Activated CD8-positive, alpha-beta T cell treated with anti-CD3 and anti-CD28 coated beads for 36 hours (primary cell): ENCODE data around the gene HERC4. TPM values are rescaled to one million over a fixed set of nuclear protein-coding genes. Genes with fewer than 3 reads are reported as not detected.

ENCODE experiments used
- ATAC-seq: fragments of 200-7000 bp; cut with Tn5 transposase; one replicate; pipeline ENCODE4 v1.10.0; 2021; ENCODE audit warnings: mild to moderate bottlenecking, moderate library complexity
- CTCF ChIA-PET: fragments of 350-600 bp; sonication (Branson Sonifier 250); formaldehyde crosslinking; loops from one replicate; lab custom pipeline; 2021; ENCODE audit warnings: antibody characterized with exemption; lab: Charles Lee
- POLR2A ChIA-PET: fragments of 350-600 bp; sonication (Branson Sonifier 250); formaldehyde crosslinking; loops from one replicate; lab custom pipeline; 2021; ENCODE audit warnings: antibody characterized with exemption; lab: Charles Lee
- DNase-seq: peaks from one replicate; pipeline ENCODE4 v3.0.0-alpha.2; 2020
- H3K27ac Mint-ChIP-seq: one replicate; pipeline ENCODE4 v1.8.0; 2021; ENCODE audit warnings: mild to moderate bottlenecking, mixed read lengths
- H3K27me3 Mint-ChIP-seq: one replicate; pipeline ENCODE4 v1.8.0; 2021; ENCODE audit warnings: mixed read lengths
- H3K36me3 Mint-ChIP-seq: one replicate; pipeline ENCODE4 v1.8.0; 2021; ENCODE audit warnings: low read depth, mixed read lengths
- H3K4me1 Mint-ChIP-seq: one replicate; pipeline ENCODE4 v1.8.0; 2021; ENCODE audit warnings: low read depth, mixed read lengths
- H3K4me3 Mint-ChIP-seq: one replicate; pipeline ENCODE4 v1.8.0; 2021; ENCODE audit warnings: mild to moderate bottlenecking, moderate library complexity, mixed read lengths
- H3K9me3 Mint-ChIP-seq: one replicate; pipeline ENCODE4 v1.8.0; 2021; ENCODE audit warnings: mixed read lengths
- CTCF ChIP-seq: fragments of 200-600 bp; IDR thresholded peaks from one replicate; pipeline ENCODE4 v1.8.0; 2022; ENCODE audit warnings: antibody characterized with exemption, mild to moderate bottlenecking
- intact Hi-C: fragments of 100-400 bp; cut with micrococcal nuclease; formaldehyde crosslinking; loops from one replicate; pipeline ENCODE4 v1.10.0; 2022
- total RNA-seq, 2 experiments: library from RNA; stranded (reverse); gene quantifications; one replicate each; pipeline ENCODE4 v1.2.3, GENCODE V29; 2021

Gene HERC4
- total RNA-seq, 2 experiments from 2014 or later = 59.3 to 59.6 TPM

GRCh38 chr10:68103901-68104300 is 28.8 kb upstream of the HERC4 start:
- Mint-ChIP-seq H3K36me3 (no peaks in the 10 kb centered on the region), H3K4me1 (no peaks in the 10 kb centered on the region), H3K9me3 (no peaks in the 10 kb centered on the region), H3K27ac (no peak overlapping the region), H3K4me3 (no peak overlapping the region), H3K27me3 (no peaks in the 10 kb centered on the region)
- no peak for TF ChIP-seq CTCF
- DNase-seq (no peak), ATAC-seq (no peak)
- CTCF ChIA-PET = no interaction called here
- intact Hi-C loops = no loop called here
- POLR2A ChIA-PET = interaction anchor here (1.3 kb wide), 1 partner anchor 28 kb away, joined by 3 read pairs; no protein-coding TSS in a partner anchor

GRCh38 chr10:68103261-68103878 is 28.3 kb upstream of the HERC4 start:
- no peaks in the 10 kb centered on the region for H3K36me3 Mint-ChIP-seq
- ATAC-seq (no peak), DNase-seq (no peak)
- ChIA-PET CTCF (interaction anchor here (0.9 kb wide), 1 partner anchor 54 kb away, joined by 3 read pairs; no protein-coding TSS in a partner anchor), POLR2A (interaction anchor here (1.3 kb wide), 1 partner anchor 28 kb away, joined by 3 read pairs; no protein-coding TSS in a partner anchor)
- no peaks in the 10 kb centered on the region for H3K9me3 Mint-ChIP-seq
- no peak for TF ChIP-seq CTCF
- H3K4me3 Mint-ChIP-seq = no peak overlapping the region
- no peaks in the 10 kb centered on the region for H3K4me1 Mint-ChIP-seq
- intact Hi-C loops = no loop called here
- no peaks in the 10 kb centered on the region for H3K27me3 Mint-ChIP-seq
- H3K27ac Mint-ChIP-seq = no peak overlapping the region

- CTCF ChIA-PET = interaction anchor here (1.3 to 1.4 kb wide), 3 partner anchors 10 to 245 kb away, joined by 3 to 4 read pairs (median 4); no protein-coding TSS in a partner anchor
- Mint-ChIP-seq H3K27me3 (no peaks in the 10 kb centered on the region), H3K36me3 (no peaks in the 10 kb centered on the region), H3K27ac (no peak overlapping the region), H3K4me1 (no peaks in the 10 kb centered on the region), H3K9me3 (no peaks in the 10 kb centered on the region), H3K4me3 (no peak overlapping the region)
- DNase-seq (no peak), ATAC-seq (no peak)
- intact Hi-C loops = no loop called here
- POLR2A ChIA-PET = no interaction called here
- no peak for TF ChIP-seq CTCF
Observed at GRCh38 chr10:68101066-68101465, 26.0 kb upstream of the HERC4 start.

- no peak for ATAC-seq
- no peak for TF ChIP-seq CTCF
- no peaks in the 10 kb centered on the region for H3K27me3 Mint-ChIP-seq
- H3K4me1 Mint-ChIP-seq = peaks cover 3% of the 10 kb centered on the region
- intact Hi-C loops = no loop called here
- CTCF ChIA-PET = interaction anchor here (1.3 to 1.7 kb wide), 2 partner anchors 56 to 57 kb away, joined by 3 to 4 read pairs; no protein-coding TSS in a partner anchor
- H3K9me3 Mint-ChIP-seq = no peaks in the 10 kb centered on the region
- POLR2A ChIA-PET = no interaction called here
- no peaks in the 10 kb centered on the region for H3K36me3 Mint-ChIP-seq
- no peak overlapping the region for H3K4me3 Mint-ChIP-seq
- H3K27ac Mint-ChIP-seq = no peak overlapping the region
- DNase-seq = no peak
Observed at GRCh38 chr10:68099736-68100135, 24.7 kb upstream of the HERC4 start.

GRCh38 chr10:68096913-68097516 is 21.9 kb upstream of the HERC4 start:
- no peak for DNase-seq
- CTCF ChIA-PET = interaction anchor here (0.6 to 1.1 kb wide), 2 partner anchors 58 to 242 kb away, joined by 3 read pairs; no protein-coding TSS in a partner anchor
- no peak overlapping the region for H3K4me3 Mint-ChIP-seq

More at GRCh38 chr10:68096913-68097516, 21.9 kb upstream of the HERC4 start:
- no peak for ATAC-seq
- H3K27ac Mint-ChIP-seq = no peak overlapping the region
- peaks cover 3% of the 10 kb centered on the region for H3K4me1 Mint-ChIP-seq
- no peaks in the 10 kb centered on the region for H3K9me3 Mint-ChIP-seq
- intact Hi-C loops = no loop called here
- H3K36me3 Mint-ChIP-seq = no peaks in the 10 kb centered on the region
- POLR2A ChIA-PET = no interaction called here
- no peaks in the 10 kb centered on the region for H3K27me3 Mint-ChIP-seq
- TF ChIP-seq CTCF = no peak
